ENCODE results near the gene ACTL10. TPM values are rescaled to one million over a fixed set of nuclear protein-coding genes. Genes with fewer than 3 reads are reported as not detected.

The ACTL10 gene
- total and polyA plus RNA-seq, 2 of the 13 experiments (the other 11 are each of a cell fraction or from before 2014, with no cell fraction given), result not detected

- TF ChIP-seq ZSCAN21 (CRISPR knock-in tag; IDR thresholded peaks at IDR 0.05; ENCODE audit: borderline replicate concordance) (no peak), ELF3 (CRISPR knock-in tag; IDR thresholded peaks at IDR 0.05) (no peak), FOXJ3 (CRISPR knock-in tag; IDR thresholded peaks at IDR 0.05; ENCODE audit: borderline replicate concordance) (no peak; the same call in 1 of the 2 replicates), HMG20B (CRISPR knock-in tag; conservative IDR thresholded peaks at IDR 0.05) (no peak), ZNF446 (CRISPR knock-in tag; IDR thresholded peaks at IDR 0.05) (no peak), SAFB2 (CRISPR knock-in tag; IDR thresholded peaks at IDR 0.05; ENCODE audit: borderline replicate concordance, low read depth) (no peak), MZF1 (CRISPR knock-in tag; IDR thresholded peaks at IDR 0.05; ENCODE audit: borderline replicate concordance) (peak; percentile 56; the same call in 1 of the 2 replicates), ELF4 (CRISPR knock-in tag; IDR thresholded peaks at IDR 0.05; ENCODE audit: borderline replicate concordance) (no peak), ZBTB49 (CRISPR knock-in tag; IDR thresholded peaks at IDR 0.05; ENCODE audit: borderline replicate concordance) (no peak), NPAS2 (CRISPR knock-in tag; IDR thresholded peaks at IDR 0.05; ENCODE audit: borderline replicate concordance) (no peak), PLSCR1 (CRISPR knock-in tag; IDR thresholded peaks at IDR 0.05; ENCODE audit: borderline replicate concordance) (no peak), ZBTB3 (CRISPR knock-in tag; IDR thresholded peaks at IDR 0.05; ENCODE audit: borderline replicate concordance, low read depth) (no peak; the same call in 1 of the 2 replicates), DBP (CRISPR knock-in tag; IDR thresholded peaks at IDR 0.05; ENCODE audit: not compliant biosample characterization) (peak; percentile 74), ZNF781 (CRISPR knock-in tag; IDR thresholded peaks at IDR 0.05; ENCODE audit: borderline replicate concordance, not compliant biosample characterization) (peak; percentile 71), TCF7L2 (IDR thresholded peaks at IDR 0.05; ENCODE audit: low read depth, low read length) (no peak), FOXK2 (IDR thresholded peaks at IDR 0.05) (no peak), HOXA3 (CRISPR knock-in tag; IDR thresholded peaks at IDR 0.05) (peak; percentile 61), ISL2 (CRISPR knock-in tag; IDR thresholded peaks at IDR 0.05) (peak; percentile 62), TRIM22 (IDR thresholded peaks at IDR 0.05) (no peak), THAP9 (CRISPR knock-in tag; IDR thresholded peaks at IDR 0.05; ENCODE audit: borderline replicate concordance) (peak; percentile 72; the same call in 1 of the 2 replicates), MEF2D (CRISPR knock-in tag; IDR thresholded peaks at IDR 0.05) (0 out of 2 replicates have a peak, but pooled peaks have one; percentile 43)
Measured at GRCh38 chr20:33685328-33686099, 18.8 kb downstream of the ACTL10 start (continued).
